C4-2B (cell line): ENCODE data around the gene CIB4.

ENCODE experiments used
- H3K27ac ChIP-seq: fragments of 450-650 bp; 2 replicates; pipeline ENCODE4 v1.5.1; 2017
- CTCF ChIP-seq: fragments of 450-650 bp; conservative IDR thresholded peaks from 2 replicates; pipeline ENCODE4 v1.5.1; 2017; ENCODE audit warnings: mild to moderate bottlenecking
- ZFX ChIP-seq: fragments of 450-650 bp; IDR thresholded peaks from 2 replicates; pipeline ENCODE4 v1.6.1; 2017

The CIB4 gene

GRCh38 chr2:26599387-26599786 lies 41.8 kb downstream of the CIB4 start:
- TF ChIP-seq ZFX: no peak
- TF ChIP-seq CTCF: no peak
- H3K27ac ChIP-seq: no peak overlapping the region

- H3K27ac ChIP-seq: no peak overlapping the region
- TF ChIP-seq ZFX: no peak
- TF ChIP-seq CTCF: no peak
These were observed 42.2 kb downstream of the CIB4 start for GRCh38 chr2:26598996-26599373.

- TF ChIP-seq ZFX (no peak), CTCF (no peak)
- no peak overlapping the region for H3K27ac ChIP-seq
These were observed 42.7 kb downstream of the CIB4 start for GRCh38 chr2:26598336-26598995.

- no peak for TF ChIP-seq CTCF
- TF ChIP-seq ZFX: no peak
- no peak overlapping the region for H3K27ac ChIP-seq
These were observed 44.0 kb downstream of the CIB4 start for GRCh38 chr2:26597197-26597596.

GRCh38 chr2:26595146-26595545 lies 46.0 kb downstream of the CIB4 start:
- TF ChIP-seq ZFX (no peak), CTCF (no peak)
- no peak overlapping the region for H3K27ac ChIP-seq

- H3K27ac ChIP-seq: no peak overlapping the region
- TF ChIP-seq ZFX (no peak), CTCF (no peak)
These were observed 49.3 kb downstream of the CIB4 start for GRCh38 chr2:26591619-26592505.

GRCh38 chr2:26590980-26591618 lies 50.1 kb downstream of the CIB4 start:
- TF ChIP-seq CTCF (no peak), ZFX (no peak)
- no peak overlapping the region for H3K27ac ChIP-seq
